HepG2 (cell line): ENCODE data around the gene ABCC3. TPM values are rescaled to one million over a fixed set of nuclear protein-coding genes. Genes with fewer than 3 reads are reported as not detected.

Source experiments
- MAX ChIP-seq: IDR thresholded peaks from 2 replicates; pipeline ENCODE4 v1.6.1; 2012; ENCODE audit warnings: inconsistent platforms
- NFE2L1 ChIP-seq: sonication (generic); formaldehyde crosslinking; IDR thresholded peaks from 2 replicates; pipeline ENCODE4 v1.4.0; 2020; ENCODE audit warnings: missing genetic modification reagents, mild to moderate bottlenecking, borderline replicate concordance
- NFYB ChIP-seq: sonication (generic); formaldehyde crosslinking; IDR thresholded peaks from 2 replicates; pipeline ENCODE4 v1.4.0; 2020; ENCODE audit warnings: missing genetic modification reagents
- NFYC ChIP-seq: IDR thresholded peaks from 2 replicates; pipeline ENCODE4 v1.6.1; 2016; ENCODE audit warnings: missing genetic modification reagents, missing compliant biosample characterization
- PAF1 ChIP-seq: IDR thresholded peaks from 2 replicates; pipeline ENCODE4 v1.6.1; 2016; ENCODE audit warnings: missing genetic modification reagents, missing compliant biosample characterization
- PHB2 ChIP-seq: fragments of 450-650 bp; IDR thresholded peaks from 2 replicates; pipeline ENCODE4 v1.6.1; 2018; ENCODE audit not compliant: partially characterized antibody
- PHF21A ChIP-seq: sonication (generic); formaldehyde crosslinking; IDR thresholded peaks from 2 replicates; pipeline ENCODE4 v1.5.0; 2020; ENCODE audit warnings: mild to moderate bottlenecking, missing genetic modification reagents
- SP2 ChIP-seq: sonication (generic); formaldehyde crosslinking; IDR thresholded peaks from 2 replicates; pipeline ENCODE4 v1.5.1; 2020; ENCODE audit warnings: mild to moderate bottlenecking, missing genetic modification reagents
- ZNF687 ChIP-seq: sonication (generic); formaldehyde crosslinking; IDR thresholded peaks from 2 replicates; pipeline ENCODE4 v1.5.1; 2020; ENCODE audit warnings: mild to moderate bottlenecking, missing genetic modification reagents, moderate library complexity
- polyA plus RNA-seq, 8 experiments: library from polyadenylated mRNA; depleted of rRNA in 3 of 8; stranded (reverse) in 7 of 8; unstranded in 1 of 8; fragments of >200 nt; fragmentation: Illumina TruSeq in 4 of 8; extraction: Trizol in 4 of 8; gene quantifications; 2 replicates each; pipeline versions ENCODE4 v1.2.1 to v1.2.3, GENCODE V29; 2011 to 2016; ENCODE audit warnings: low read depth in 4 of 8, missing spikeins in 1 of 8, mixed read lengths in 1 of 8; ENCODE audit not compliant: insufficient read depth in 1 of 8
- total RNA-seq, 5 experiments: library from RNA; depleted of rRNA; stranded (reverse); fragments of >200 nt; fragmentation: Illumina TruSeq; extraction: Trizol; gene quantifications; 2 replicates each; pipeline ENCODE4 v1.2.3, GENCODE V29; 2016; ENCODE audit warnings: low read depth in 1 of 5
- TF ChIP-seq, protein P1 (sequence below): sonication (generic); formaldehyde crosslinking; IDR thresholded peaks from 2 replicates; pipeline ENCODE4 v1.4.0; 2020; ENCODE audit warnings: missing genetic modification reagents, borderline replicate concordance
- TF ChIP-seq, protein P2 (sequence below): sonication (generic); formaldehyde crosslinking; IDR thresholded peaks from 2 replicates; pipeline ENCODE4 v1.4.0; 2020; ENCODE audit warnings: mild to moderate bottlenecking, missing genetic modification reagents

The ABCC3 gene
- total and polyA plus RNA-seq, 2 of the 13 experiments (the other 11 are each of a cell fraction or from before 2014, with no cell fraction given) = 25.2 to 50.7 TPM

DNA sequence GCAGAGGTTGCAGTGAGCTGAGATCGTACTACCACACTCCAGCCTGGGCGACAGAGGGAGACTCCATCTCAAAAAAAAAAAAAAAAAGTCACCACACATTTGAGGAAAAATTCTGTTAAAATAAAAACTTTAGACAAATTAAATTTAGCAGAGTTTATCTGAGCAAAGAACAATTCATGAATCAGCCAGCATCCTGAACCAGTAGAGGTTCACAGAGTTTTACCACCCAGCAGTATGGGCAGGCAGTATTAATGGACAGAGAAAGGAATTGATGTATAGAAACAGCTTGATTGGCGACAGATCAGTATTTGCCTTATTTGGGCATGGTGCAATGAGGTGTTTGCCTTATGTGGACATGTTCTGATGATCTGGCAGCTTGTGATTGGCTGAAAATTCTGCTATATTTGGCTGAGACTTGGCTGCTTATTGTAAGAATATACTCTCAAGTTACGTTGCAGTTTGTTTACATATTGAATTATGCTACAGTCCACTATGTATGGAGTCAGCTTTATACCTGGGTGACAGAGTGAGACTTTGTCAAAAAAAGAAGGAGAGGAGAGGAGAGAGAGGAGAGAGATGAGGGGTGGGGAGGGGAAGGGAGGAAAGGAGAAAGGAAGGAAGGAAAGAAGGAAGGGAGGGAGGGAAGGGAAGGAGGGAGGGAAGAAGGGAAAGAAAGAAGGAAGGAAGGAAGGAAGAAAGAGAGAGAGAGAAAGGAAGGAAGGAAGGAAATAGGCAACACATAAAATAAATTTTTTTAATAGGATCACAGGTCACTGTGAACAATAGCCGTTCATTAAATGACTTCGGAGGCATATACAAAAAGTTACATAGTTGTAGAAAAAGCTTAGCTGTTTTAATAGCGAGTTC is 14.6 kb downstream of the ABCC3 start (continued):
- TF ChIP-seq ZNF687 (CRISPR knock-in tag) (no peak), NFYB (CRISPR knock-in tag) (0 out of 2 replicates have a peak, but pooled peaks have one; percentile 23), NFYC (CRISPR knock-in tag) (peak; percentile 20; the same call in 1 of the 2 replicates), MAX (no peak), PAF1 (CRISPR knock-in tag) (no peak), SP2 (CRISPR knock-in tag) (no peak), PHB2 (no peak), NFE2L1 (CRISPR knock-in tag) (no peak), PHF21A (no peak)
- TF ChIP-seq, protein P1, sequence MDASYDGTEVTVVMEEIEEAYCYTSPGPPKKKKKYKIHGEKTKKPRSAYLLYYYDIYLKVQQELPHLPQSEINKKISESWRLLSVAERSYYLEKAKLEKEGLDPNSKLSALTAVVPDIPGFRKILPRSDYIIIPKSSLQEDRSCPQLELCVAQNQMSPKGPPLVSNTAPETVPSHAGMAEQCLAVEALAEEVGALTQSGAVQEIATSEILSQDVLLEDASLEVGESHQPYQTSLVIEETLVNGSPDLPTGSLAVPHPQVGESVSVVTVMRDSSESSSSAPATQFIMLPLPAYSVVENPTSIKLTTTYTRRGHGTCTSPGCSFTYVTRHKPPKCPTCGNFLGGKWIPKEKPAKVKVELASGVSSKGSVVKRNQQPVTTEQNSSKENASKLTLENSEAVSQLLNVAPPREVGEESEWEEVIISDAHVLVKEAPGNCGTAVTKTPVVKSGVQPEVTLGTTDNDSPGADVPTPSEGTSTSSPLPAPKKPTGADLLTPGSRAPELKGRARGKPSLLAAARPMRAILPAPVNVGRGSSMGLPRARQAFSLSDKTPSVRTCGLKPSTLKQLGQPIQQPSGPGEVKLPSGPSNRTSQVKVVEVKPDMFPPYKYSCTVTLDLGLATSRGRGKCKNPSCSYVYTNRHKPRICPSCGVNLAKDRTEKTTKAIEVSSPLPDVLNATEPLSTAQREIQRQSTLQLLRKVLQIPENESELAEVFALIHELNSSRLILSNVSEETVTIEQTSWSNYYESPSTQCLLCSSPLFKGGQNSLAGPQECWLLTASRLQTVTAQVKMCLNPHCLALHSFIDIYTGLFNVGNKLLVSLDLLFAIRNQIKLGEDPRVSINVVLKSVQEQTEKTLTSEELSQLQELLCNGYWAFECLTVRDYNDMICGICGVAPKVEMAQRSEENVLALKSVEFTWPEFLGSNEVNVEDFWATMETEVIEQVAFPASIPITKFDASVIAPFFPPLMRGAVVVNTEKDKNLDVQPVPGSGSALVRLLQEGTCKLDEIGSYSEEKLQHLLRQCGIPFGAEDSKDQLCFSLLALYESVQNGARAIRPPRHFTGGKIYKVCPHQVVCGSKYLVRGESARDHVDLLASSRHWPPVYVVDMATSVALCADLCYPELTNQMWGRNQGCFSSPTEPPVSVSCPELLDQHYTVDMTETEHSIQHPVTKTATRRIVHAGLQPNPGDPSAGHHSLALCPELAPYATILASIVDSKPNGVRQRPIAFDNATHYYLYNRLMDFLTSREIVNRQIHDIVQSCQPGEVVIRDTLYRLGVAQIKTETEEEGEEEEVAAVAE (CRISPR knock-in tag) = no peak
- TF ChIP-seq, protein P2, sequence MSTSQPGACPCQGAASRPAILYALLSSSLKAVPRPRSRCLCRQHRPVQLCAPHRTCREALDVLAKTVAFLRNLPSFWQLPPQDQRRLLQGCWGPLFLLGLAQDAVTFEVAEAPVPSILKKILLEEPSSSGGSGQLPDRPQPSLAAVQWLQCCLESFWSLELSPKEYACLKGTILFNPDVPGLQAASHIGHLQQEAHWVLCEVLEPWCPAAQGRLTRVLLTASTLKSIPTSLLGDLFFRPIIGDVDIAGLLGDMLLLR (CRISPR knock-in tag) = no peak
